ENCODE data around the gene LMTK3.

- TF ChIP-seq CTCF (IDR thresholded peaks at IDR 0.05; ENCODE audit: low read depth, low read length, poor library complexity, severe bottlenecking) (no peak), EZH2phosphoT487 (IDR thresholded peaks at IDR 0.05; ENCODE audit: borderline replicate concordance, low read length) (no peak)
These were observed 31.9 kb downstream of the LMTK3 start for GRCh38 chr19:48479686-48480085.
